GM12878 (cell line): ENCODE data around the gene DCC. TPM values are rescaled to one million over a fixed set of nuclear protein-coding genes. Genes with fewer than 3 reads are reported as not detected.

Experiments used
- ATAC-seq: fragments of 200-7000 bp; cut with Tn5 transposase; 3 replicates; pipeline ENCODE4 v1.9.1; 2020; ENCODE audit warnings: mild to moderate bottlenecking, moderate library complexity
- BruUV-seq: library from RNA; stranded (reverse); fragments of 400-500 nt; replicated peaks from 2 replicates; lab custom pipeline; 2021; lab: Mats Ljungman, UMichigan
- CTCF ChIA-PET: fragments of 300-600 bp; sonication (Branson Sonifier 250); formaldehyde crosslinking; extraction: SDS; loops from one replicate; lab custom pipeline; 2021; ENCODE audit warnings: inconsistent platforms; lab: Yijun Ruan, JAX
- POLR2A ChIA-PET: fragments of 350-600 bp; formaldehyde crosslinking; extraction: SDS; loops from one replicate; lab custom pipeline; 2021; ENCODE audit warnings: inconsistent platforms; lab: Charles Lee
- RAD21 ChIA-PET: fragments of 300-600 bp; sonication (Branson Sonifier 250); formaldehyde crosslinking; loops from one replicate; lab custom pipeline; 2023; ENCODE audit warnings: antibody characterized with exemption; ENCODE audit not compliant: unreplicated experiment; lab: Charles Lee
- SMC1A ChIA-PET: fragments of 300-600 bp; sonication (Branson Sonifier 250); formaldehyde crosslinking; loops from one replicate; lab custom pipeline; 2023; ENCODE audit not compliant: unreplicated experiment, uncharacterized antibody; lab: Charles Lee
- DNase-seq: peaks from one replicate; pipeline ENCODE4 v3.0.0-alpha.2; 2011; ENCODE audit warnings: low read depth, low spot score
- FAIRE-seq: peaks from 3 replicates; lab custom pipeline; 2011; peaks lifted over from hg19 to GRCh38; lab: Jason Lieb, UNC
- H2AFZ ChIP-seq: 2 replicates; pipeline ENCODE4 v1.6.0; 2011; ENCODE audit warnings: low read depth, low read length, control low read depth; ENCODE audit not compliant: control insufficient read depth
- H3K27ac ChIP-seq: 2 replicates; pipeline ENCODE4 v1.5.1; 2011; ENCODE audit warnings: control low read depth; ENCODE audit not compliant: control insufficient read depth, insufficient read depth
- H3K27me3 ChIP-seq, 2 experiments: replicated peaks in 1 of 2; 2 replicates each; pipeline versions ENCODE4 v1.6.0 to v1.6.1; 2011; ENCODE audit warnings: low read length in 1 of 2; ENCODE audit not compliant: control insufficient read depth in 2 of 2, insufficient read depth in 2 of 2
- H3K36me3 ChIP-seq, 2 experiments: 2 replicates each; pipeline ENCODE4 v1.5.1; 2011; ENCODE audit warnings: low read length in 1 of 2; ENCODE audit not compliant: control insufficient read depth in 2 of 2, insufficient read depth in 2 of 2
- H3K4me1 ChIP-seq: 2 replicates; pipeline ENCODE4 v1.6.1; 2011; ENCODE audit warnings: mild to moderate bottlenecking, low read length, moderate library complexity, mixed read lengths; ENCODE audit not compliant: control insufficient read depth, insufficient read depth
- H3K4me2 ChIP-seq: 2 replicates; pipeline ENCODE4 v1.6.0; 2011; ENCODE audit warnings: control low read depth; ENCODE audit not compliant: control insufficient read depth, insufficient read depth
- H3K4me3 ChIP-seq: fragments of 200-600 bp; sonication (generic); 2 replicates; pipeline ENCODE4 v1.5.1; 2016
- H3K79me2 ChIP-seq: 2 replicates; pipeline ENCODE4 v1.6.0; 2011; ENCODE audit warnings: low read length; ENCODE audit not compliant: control insufficient read depth, insufficient read depth
- H3K9ac ChIP-seq: 2 replicates; pipeline ENCODE4 v1.8.0; 2011; ENCODE audit warnings: low read length, control low read depth, mixed read lengths; ENCODE audit not compliant: control insufficient read depth, insufficient read depth
- H3K9me3 ChIP-seq: replicated peaks from 3 replicates; pipeline ENCODE4 v1.5.1; 2011; ENCODE audit warnings: mild to moderate bottlenecking, low read length; ENCODE audit not compliant: control insufficient read depth, insufficient read depth
- H4K20me1 ChIP-seq: 2 replicates; pipeline ENCODE4 v1.6.0; 2011; ENCODE audit not compliant: control insufficient read depth, insufficient read depth
- BRCA1 ChIP-seq: IDR thresholded peaks from 2 replicates; pipeline ENCODE4 v1.6.1; 2011; ENCODE audit warnings: low read depth, low read length, improper control_type of control experiment
- EED ChIP-seq: sonication (generic); IDR thresholded peaks from 2 replicates; pipeline ENCODE4 v1.6.1; 2016; ENCODE audit warnings: antibody characterized with exemption, low read depth
- HDAC2 ChIP-seq: fragments of 200-600 bp; sonication (generic); IDR thresholded peaks from 2 replicates; pipeline ENCODE4 v1.6.1; 2017
- HDGF ChIP-seq: fragments of 450-650 bp; IDR thresholded peaks from 2 replicates; pipeline ENCODE4 v1.6.1; 2016; ENCODE audit warnings: antibody characterized with exemption
- IRF4 ChIP-seq: IDR thresholded peaks from 2 replicates; pipeline ENCODE4 v1.6.1; 2011; ENCODE audit warnings: low read depth, low read length
- NFXL1 ChIP-seq: fragments of 450-650 bp; IDR thresholded peaks from 2 replicates; pipeline ENCODE4 v1.6.1; 2017; ENCODE audit warnings: antibody characterized with exemption, mild to moderate bottlenecking, borderline replicate concordance
- NR2C1 ChIP-seq: fragments of 450-650 bp; IDR thresholded peaks from 2 replicates; pipeline ENCODE4 v1.6.1; 2017; ENCODE audit warnings: antibody characterized with exemption, mild to moderate bottlenecking, moderate library complexity
- RAD51 ChIP-seq: fragments of 450-650 bp; IDR thresholded peaks from 2 replicates; pipeline ENCODE4 v1.6.1; 2016; ENCODE audit warnings: moderate library complexity, mild to moderate bottlenecking, inconsistent platforms
- TBL1XR1 ChIP-seq: IDR thresholded peaks from 2 replicates; pipeline ENCODE4 v1.6.1; 2012; ENCODE audit warnings: low read depth, low read length, improper control_type of control experiment
- ZBED1 ChIP-seq: IDR thresholded peaks from 2 replicates; pipeline ENCODE4 v1.6.1; 2016; ENCODE audit warnings: borderline replicate concordance
- ZNF24 ChIP-seq: fragments of 450-650 bp; IDR thresholded peaks from 2 replicates; pipeline ENCODE4 v1.6.1; 2017; ENCODE audit warnings: antibody characterized with exemption, mild to moderate bottlenecking
- ZNF384 ChIP-seq: IDR thresholded peaks from 2 replicates; pipeline ENCODE4 v1.6.1; 2012; ENCODE audit warnings: low read depth, mild to moderate bottlenecking, low read length, improper control_type of control experiment, borderline replicate concordance
- WGBS: methylation state at CpG from one replicate; pipeline ENCODE4 v1.1.6; 2016; ENCODE audit warnings: low lambda C conversion rate; ENCODE audit not compliant: insufficient replicate concordance, insufficient coverage; ENCODE audit errors: missing lambda C conversion rate; 5-methylcytosine and 5-hydroxymethylcytosine counted together
- in situ Hi-C: fragments of 300-500 bp; cut with MboI; formaldehyde crosslinking; loops from 9 replicates; pipeline ENCODE4 v1.14.3; 2018; ENCODE audit warnings: mixed read lengths
- intact Hi-C: fragments of 100-400 bp; cut with micrococcal nuclease; formaldehyde crosslinking; loops from one replicate; pipeline ENCODE4 v1.14.2; 2022; ENCODE audit not compliant: unreplicated experiment
- polyA plus RNA-seq, 11 experiments: library from polyadenylated mRNA; depleted of rRNA in 4 of 11; unstranded in 6 of 11; stranded (reverse) in 5 of 11; fragments of >200 nt; fragmentation: Nextera tagmentation in 4 of 11; fragmentation: Illumina TruSeq in 1 of 11; extraction: Ambion mirVana in 4 of 11; extraction: Trizol in 1 of 11; gene quantifications; 1 replicate in 1 of 11; 2 replicates in 10 of 11; pipeline versions ENCODE4 v1.2.1 to v1.2.3, GENCODE V29; 2011 to 2016; ENCODE audit warnings: inconsistent platforms in 2 of 11, missing spikeins in 2 of 11, low read depth in 1 of 11
- total RNA-seq, 4 experiments: library from RNA; depleted of rRNA in 3 of 4; stranded (reverse); fragments of >200 nt in 3 of 4; fragmentation: Illumina TruSeq in 1 of 4; extraction: Trizol in 1 of 4; gene quantifications; 2 replicates each; pipeline versions ENCODE4 v1.2.1 to v1.2.3, GENCODE V29; 2013 to 2021
- TF ChIP-seq, protein P1 (sequence below): fragments of 450-650 bp; IDR thresholded peaks from 2 replicates; pipeline ENCODE4 v1.6.1; 2017; ENCODE audit warnings: mild to moderate bottlenecking, low read depth, inconsistent platforms; ENCODE audit not compliant: poor library complexity, severe bottlenecking

DCC gene
- total and polyA plus RNA-seq, 10 of the 15 experiments (the other 5 are each of a cell fraction or from before 2014, with no cell fraction given), result 0.01 TPM; not detected in 9

- 0% methylated on average over 1 of the region's 1 CpG for WGBS
- DNase-seq (no peak), ATAC-seq (no peak), FAIRE-seq (no peak)
- H3K4me1 ChIP-seq, result no peaks in the 10 kb centered on the region
- no peak overlapping the region for H2AFZ ChIP-seq
- no peaks in the 10 kb centered on the region for H4K20me1 ChIP-seq
- TF ChIP-seq NR2C1, result no peak
- H3K79me2 ChIP-seq, result no peaks in the 10 kb centered on the region
- H3K9me3 ChIP-seq, result no peaks in the 10 kb centered on the region
- H3K27ac ChIP-seq, result no peak overlapping the region
- ChIA-PET POLR2A (no interaction called here), RAD21 (no interaction called here), CTCF (interaction anchor here (1.3 kb wide), 1 partner anchor 1714 kb away, joined by 4 read pairs; no protein-coding TSS in a partner anchor), SMC1A (interaction anchor here (0.6 kb wide), 1 partner anchor 50 kb away, joined by 3 read pairs; no protein-coding TSS in a partner anchor)
- H3K4me3 ChIP-seq, result no peak overlapping the region
- H3K4me2 ChIP-seq, result no peak overlapping the region
- intact Hi-C loops, result loop anchor here (10.0 kb wide), 1 partner anchor 1768 kb away; no protein-coding TSS in a partner anchor
- in situ Hi-C loops, result loop anchor here (25.0 kb wide), 1 partner anchor 1721 kb away; no protein-coding TSS in a partner anchor
- H3K9ac ChIP-seq, result no peak overlapping the region
- BruUV-seq, result no TSS peak
- no peaks in the 10 kb centered on the region for H3K36me3 ChIP-seq
- H3K27me3 ChIP-seq, result no peaks in the 10 kb centered on the region
Measured at GRCh38 chr18:53382870-53383269, 1042.9 kb downstream of the DCC start.

- Histone ChIP-seq H3K36me3 (no peaks in the 10 kb centered on the region), H2AFZ (no peak overlapping the region), H3K4me1 (no peaks in the 10 kb centered on the region), H3K27ac (no peak overlapping the region), H3K9ac (no peak overlapping the region), H3K27me3 (no peaks in the 10 kb centered on the region), H3K4me3 (no peak overlapping the region), H4K20me1 (no peaks in the 10 kb centered on the region), H3K4me2 (no peak overlapping the region), H3K79me2 (no peaks in the 10 kb centered on the region), H3K9me3 (no peaks in the 10 kb centered on the region)
- ChIA-PET RAD21 (no interaction called here), POLR2A (no interaction called here), CTCF (no interaction called here), SMC1A (no interaction called here)
- intact Hi-C loops (loop anchor here (10.0 kb wide), 1 partner anchor 1771 kb away; no protein-coding TSS in a partner anchor), in situ Hi-C loops (loop anchor here (25.0 kb wide), 1 partner anchor 1724 kb away; no protein-coding TSS in a partner anchor)
- FAIRE-seq (no peak), DNase-seq (no peak), ATAC-seq (no peak)
- 10% methylated on average over 3 of the region's 3 CpGs for WGBS
- BruUV-seq, result no TSS peak
- no peak for TF ChIP-seq RAD51
- no peak for TF ChIP-seq IRF4
- no peak for TF ChIP-seq ZBED1
- TF ChIP-seq, protein P1, sequence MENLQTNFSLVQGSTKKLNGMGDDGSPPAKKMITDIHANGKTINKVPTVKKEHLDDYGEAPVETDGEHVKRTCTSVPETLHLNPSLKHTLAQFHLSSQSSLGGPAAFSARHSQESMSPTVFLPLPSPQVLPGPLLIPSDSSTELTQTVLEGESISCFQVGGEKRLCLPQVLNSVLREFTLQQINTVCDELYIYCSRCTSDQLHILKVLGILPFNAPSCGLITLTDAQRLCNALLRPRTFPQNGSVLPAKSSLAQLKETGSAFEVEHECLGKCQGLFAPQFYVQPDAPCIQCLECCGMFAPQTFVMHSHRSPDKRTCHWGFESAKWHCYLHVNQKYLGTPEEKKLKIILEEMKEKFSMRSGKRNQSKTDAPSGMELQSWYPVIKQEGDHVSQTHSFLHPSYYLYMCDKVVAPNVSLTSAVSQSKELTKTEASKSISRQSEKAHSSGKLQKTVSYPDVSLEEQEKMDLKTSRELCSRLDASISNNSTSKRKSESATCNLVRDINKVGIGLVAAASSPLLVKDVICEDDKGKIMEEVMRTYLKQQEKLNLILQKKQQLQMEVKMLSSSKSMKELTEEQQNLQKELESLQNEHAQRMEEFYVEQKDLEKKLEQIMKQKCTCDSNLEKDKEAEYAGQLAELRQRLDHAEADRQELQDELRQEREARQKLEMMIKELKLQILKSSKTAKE, result no peak
- TF ChIP-seq EED, result no peak
- TF ChIP-seq ZNF24, result no peak
- TF ChIP-seq HDGF, result no peak
- TF ChIP-seq NFXL1, result no peak
- TF ChIP-seq TBL1XR1, result no peak
- TF ChIP-seq BRCA1, result no peak
- TF ChIP-seq ZNF384, result no peak
- TF ChIP-seq HDAC2, result no peak
Measured at GRCh38 chr18:53385889-53386288, 1045.9 kb downstream of the DCC start.
